Posterior vena cava (tissue), 2 donors: ENCODE data around the gene PXK. TPM values are rescaled to one million over a fixed set of nuclear protein-coding genes. Genes with fewer than 3 reads are reported as not detected.

Experiments
- DNase-seq: peaks from one replicate; pipeline ENCODE4 v3.0.0-alpha.2; 2020; ENCODE audit warnings: low spot score
- intact Hi-C, 2 donors: fragments of 100-400 bp; cut with DNase I; formaldehyde crosslinking; loops; one replicate each; pipeline versions ENCODE4 v1.14.1 to v1.14.2; 2022 to 2023
- total RNA-seq, 2 donors: library from RNA; stranded (reverse); fragmentation: NEBNext Ultra II Directional; extraction: Animal tissue kit (Norgen Biotek cat#: 25700); gene quantifications; one replicate each; pipeline ENCODE4 v1.2.1, GENCODE V29; 2021
- donor health status: DM: yes; HTN: yes; CAD: no.
- donor health status: DM: yes; HTN: yes; CAD: no.

PXK gene
- total RNA-seq, 2 donors from 2014 or later, result 22.5 to 24.8 TPM

DNA sequence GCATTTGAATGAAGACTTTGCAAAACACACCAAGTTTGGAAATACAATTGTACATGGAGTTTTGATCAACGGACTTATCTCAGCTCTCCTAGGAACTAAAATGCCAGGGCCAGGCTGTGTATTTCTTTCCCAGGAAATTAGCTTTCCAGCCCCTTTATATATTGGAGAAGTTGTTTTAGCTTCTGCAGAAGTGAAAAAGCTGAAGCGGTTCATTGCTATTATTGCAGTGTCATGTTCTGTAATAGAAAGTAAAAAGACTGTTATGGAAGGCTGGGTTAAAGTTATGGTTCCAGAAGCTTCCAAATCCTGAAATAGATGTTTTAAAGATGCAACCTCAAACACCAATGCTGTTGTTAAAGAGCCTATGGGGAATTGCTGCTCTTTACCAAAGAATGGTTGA is 14.9 kb upstream of the PXK start:
- no peak for DNase-seq
- intact Hi-C loops, result no loop called here

DNA sequence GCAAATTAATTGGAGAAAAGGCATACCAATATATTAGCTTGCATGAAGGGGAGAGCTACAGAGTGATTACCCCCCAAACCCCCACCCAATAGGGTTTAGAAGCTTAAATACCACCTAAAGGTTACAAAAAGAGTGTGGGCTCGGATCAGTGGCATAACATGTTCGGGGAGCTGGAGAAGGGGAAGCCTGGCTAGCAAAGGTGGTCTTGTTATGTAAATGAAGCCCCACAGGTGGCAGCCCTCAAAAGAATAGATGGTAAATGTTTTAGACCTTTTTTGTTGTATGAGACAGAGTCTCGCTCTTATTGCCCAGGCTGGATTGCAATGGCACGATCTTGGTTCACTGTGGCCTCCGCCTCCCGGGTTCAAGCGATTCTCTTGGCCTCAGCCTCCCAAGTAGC is 10.9 kb upstream of the PXK start:
- no peak for DNase-seq
- intact Hi-C loops, result no loop called here

DNA sequence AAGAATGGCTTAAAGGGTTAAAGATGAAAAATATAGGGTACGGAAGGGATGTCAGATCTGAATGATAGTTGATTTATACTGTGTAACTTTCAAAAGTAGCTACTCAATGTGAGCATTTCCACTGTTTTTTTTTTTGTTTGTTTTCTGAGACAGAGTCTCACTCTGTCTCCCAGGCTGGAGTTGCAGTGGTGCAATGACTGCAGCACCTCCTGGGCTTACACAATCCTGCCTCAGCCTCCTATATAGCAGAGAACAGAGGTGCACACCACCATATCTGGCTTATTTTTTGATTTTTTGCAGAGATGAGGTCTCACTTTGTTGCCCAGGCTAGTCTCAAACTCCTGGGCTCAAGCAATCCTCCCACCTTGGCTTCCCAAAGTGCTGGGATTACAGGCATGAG is 9.9 kb upstream of the PXK start:
- DNase-seq, result no peak
- intact Hi-C loops, result no loop called here

GRCh38 chr3:58323529-58324390 is 8.9 kb upstream of the PXK start:
- no peak for DNase-seq
- intact Hi-C loops, result no loop called here

DNA sequence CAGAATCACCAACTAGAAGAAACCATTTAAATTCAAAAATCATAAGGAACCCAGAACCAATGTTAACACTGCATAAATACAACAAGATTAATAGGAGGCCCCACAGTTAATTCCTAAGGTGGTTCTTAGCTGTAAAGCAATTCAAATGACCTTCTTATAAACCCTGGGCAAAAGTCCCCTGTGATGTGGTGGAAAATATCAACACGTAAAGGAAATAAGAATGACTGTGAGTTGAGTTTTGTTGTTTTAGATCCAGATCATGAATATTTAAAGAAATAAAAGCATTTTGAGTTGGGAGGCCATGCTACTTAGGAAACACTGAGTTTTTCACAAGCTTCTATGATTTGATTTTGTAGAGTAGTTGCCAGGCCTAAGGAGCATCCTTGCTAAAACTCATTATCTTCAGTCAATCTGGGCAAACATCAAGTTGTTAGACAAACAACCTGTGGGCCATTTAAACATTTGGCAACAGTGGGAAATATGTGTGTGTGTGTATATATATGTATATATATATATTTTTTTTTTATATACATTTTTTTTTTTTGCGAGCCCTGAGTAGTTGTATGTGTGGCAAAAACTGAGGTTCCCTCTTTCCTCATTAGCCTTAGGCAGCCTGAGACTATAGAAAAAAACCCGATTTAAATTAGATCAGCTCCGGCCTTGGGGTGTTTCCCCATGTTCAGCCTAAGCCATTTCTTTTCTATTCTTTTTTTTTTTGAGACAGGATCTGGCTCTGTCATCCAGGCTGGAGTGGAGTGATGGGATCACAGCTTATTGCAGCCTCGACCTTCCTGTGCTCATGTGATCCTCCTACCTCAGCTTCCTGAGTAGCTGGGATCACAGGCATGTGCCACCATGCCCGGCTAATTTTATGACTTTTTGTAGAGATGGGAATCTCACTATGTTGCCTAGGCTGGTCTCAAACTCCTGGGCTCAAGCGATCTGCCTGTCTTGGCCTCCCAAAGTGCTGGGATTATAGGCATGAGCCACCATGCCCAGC is 8.0 kb upstream of the PXK start:
- intact Hi-C loops, result loop anchor here in 1 of 2 donors (5.0 kb wide), 1 partner anchor 93 kb away; no protein-coding TSS in a partner anchor

DNA sequence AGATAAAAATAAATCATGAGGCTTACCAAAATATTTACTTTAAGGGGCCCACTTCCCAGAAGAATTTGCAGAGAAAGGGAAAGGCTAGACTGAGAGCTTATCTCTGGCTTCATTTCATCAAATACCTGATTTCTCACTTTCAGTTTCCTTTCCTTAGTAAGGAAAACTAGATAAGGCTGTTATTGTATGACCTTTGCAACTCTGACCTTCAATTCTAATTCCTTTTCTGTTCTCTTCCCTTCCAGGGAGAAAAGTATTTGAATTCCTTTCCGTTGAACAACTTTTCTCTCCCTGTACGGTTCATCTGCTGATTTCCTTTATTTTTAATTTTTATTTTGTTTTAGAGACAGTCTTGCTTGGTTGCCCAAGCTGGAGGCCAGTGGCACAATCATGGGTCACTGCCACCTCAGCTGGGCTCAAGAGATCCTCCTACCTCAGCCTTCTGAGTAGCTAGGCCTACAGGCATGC is 7.1 kb upstream of the PXK start:
- intact Hi-C loops, result loop anchor here in 1 of 2 donors (5.0 kb wide), 1 partner anchor 92 kb away; no protein-coding TSS in a partner anchor
- DNase-seq, result no peak

More for the DNA sequence above, 8.0 kb upstream of the PXK start:
- no peak for DNase-seq

DNA sequence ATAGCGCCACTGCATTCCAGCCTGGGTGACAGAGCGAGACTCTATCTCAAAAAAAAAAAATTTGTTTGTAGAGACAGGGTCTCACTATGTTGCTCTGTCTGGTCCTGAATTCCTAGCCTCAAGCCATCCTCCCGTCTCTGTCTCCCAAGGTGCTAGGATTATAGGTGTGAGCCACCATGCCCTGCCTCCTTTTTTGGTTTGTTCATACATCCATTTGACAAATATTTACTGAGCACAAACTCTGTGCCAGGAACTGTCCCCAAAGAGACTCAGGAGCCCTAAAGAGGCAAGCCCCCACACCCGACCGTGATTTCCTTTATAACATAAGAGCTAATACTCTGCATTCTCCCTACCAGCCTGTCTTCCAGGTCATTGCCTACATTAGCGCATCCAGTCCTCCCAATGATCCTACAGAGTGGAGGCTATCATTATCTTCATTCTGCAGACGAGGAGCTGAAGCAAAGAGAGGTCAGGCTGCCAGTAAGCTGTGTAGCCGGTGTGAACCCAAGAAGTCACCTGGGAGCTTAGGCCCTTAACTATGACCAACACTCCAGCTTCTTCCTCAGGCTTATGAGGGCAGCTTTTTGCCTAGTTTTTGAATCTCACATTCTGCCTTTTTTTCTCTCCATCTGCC is 6.3 kb upstream of the PXK start:
- DNase-seq, result no peak
- intact Hi-C loops, result loop anchor here in 1 of 2 donors (5.0 kb wide), 1 partner anchor 91 kb away; no protein-coding TSS in a partner anchor

DNA sequence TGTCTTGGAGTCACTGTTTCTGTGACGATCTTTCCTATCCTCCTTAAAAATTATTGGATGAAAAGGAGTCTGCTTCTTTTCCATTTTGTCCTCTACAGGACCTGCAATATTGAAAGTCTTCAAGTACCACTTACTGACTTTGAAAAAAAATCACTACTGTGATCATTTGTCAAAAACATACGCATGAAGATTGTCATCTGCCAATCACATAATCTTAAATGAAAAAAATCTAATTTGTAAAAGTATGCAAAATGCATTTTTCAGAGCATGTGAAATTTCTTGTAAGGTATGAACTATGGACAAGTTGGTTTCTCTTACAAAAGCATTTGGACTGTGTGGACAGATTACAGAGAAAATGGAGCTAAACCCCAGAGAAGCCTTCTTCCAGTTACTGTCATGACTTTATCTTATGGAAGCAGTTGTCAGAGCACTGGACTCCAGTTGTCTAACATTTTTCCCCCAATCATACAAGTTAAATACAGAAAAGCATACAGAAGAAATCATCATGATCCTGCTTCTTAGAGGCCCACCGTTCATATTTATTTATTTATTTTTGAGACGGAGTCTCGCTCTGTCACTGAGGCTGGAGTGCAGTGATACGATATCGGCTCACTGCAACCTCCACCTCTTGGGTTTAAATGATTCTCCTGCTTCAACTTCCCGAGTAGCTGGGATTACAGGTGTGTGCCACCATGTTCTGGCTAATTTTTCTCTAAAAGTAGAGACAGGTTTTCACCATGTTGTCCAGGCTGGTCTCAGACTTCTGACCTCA is 3.4 kb upstream of the PXK start:
- no peak for DNase-seq
- intact Hi-C loops, result loop anchor here in 1 of 2 donors (5.0 kb wide), 1 partner anchor 88 kb away; no protein-coding TSS in a partner anchor

- DNase-seq, result no peak
- intact Hi-C loops, result loop anchor here (5.0 to 10.0 kb wide), 3 partner anchors 87 to 205 kb away; partner anchors contain the start of genes ACOX2 (in 2 of the 2) and KCTD6 (in 1 of the 2)
Observed at GRCh38 chr3:58329922-58330413, 2.7 kb upstream of the PXK start.

DNA sequence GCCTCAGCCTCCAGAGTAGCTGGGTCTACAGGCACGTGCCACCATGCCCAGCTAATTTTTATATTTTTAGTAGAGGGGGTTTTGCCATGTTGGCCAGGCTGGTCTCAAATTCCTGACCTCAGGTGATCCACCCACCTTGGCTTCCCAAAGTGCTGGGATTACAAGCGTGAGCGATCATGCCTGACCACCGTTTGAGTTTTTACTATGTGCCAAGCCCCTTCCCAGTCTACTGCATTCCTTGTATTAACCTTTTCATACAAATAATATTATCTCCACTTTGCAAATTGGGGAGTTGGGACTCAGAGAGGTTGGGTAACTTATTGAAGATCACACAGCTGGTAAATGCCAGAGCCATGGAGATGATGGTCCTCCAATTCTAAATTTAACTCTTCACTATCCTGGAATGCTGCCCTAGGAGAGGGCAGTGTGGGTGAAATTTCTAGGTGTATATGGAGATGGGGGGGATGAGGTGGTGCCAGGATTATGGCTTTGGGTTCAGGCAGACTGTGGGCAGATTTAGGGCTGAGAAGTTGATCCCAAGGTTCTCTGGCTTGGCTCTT is 1.0 kb upstream of the PXK start:
- DNase-seq, result no peak
- intact Hi-C loops, result loop anchor here (5.0 to 10.0 kb wide), 2 partner anchors 161 to 203 kb away; partner anchors contain the start of genes ACOX2 (in 2 of the 2) and KCTD6 (in 1 of the 2)

DNA sequence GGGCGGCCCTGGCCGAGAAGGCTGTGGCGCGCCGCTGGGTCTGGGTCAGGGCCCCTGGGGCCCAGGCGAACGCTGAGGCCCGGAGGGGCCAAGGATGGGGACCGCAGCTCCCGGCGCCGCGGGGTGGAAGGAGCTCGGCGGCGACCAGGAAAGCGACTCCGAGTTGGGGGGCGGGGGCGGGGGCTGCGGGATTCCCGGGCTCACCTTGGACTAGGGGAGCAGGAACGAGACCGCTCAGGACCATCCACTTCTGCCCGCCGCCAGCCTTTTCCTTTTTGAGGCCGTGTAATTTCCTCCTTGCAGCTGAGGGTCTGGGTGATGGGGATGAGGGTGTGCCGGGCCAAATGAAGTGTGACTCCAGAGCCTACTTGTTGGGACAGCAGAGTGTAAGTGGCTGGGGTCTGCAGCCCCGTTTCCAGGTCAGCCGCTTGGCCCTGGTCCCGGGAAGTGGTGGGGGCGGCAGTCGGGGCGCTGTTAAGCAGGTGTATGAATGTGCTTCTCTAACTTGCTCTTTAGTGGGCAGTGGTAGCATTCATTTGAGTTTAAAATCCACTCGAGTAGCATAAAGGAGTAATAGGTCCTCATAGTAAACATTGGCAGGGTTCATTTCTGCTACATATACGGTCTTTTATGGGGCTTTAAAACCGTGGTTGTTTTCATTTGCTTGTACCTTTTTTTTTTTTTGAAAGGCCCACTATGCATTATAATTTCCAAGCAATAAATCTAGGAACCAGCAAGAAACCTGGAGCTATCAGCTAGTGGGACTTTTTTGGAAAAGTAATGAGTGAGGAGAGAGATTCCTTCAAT is 717 bp downstream of the PXK start:
- no peak for DNase-seq
- intact Hi-C loops, result loop anchor here (5.0 to 10.0 kb wide), 2 partner anchors 159 to 201 kb away; partner anchors contain the start of genes ACOX2 (in 2 of the 2) and KCTD6 (in 1 of the 2)

- no peak for DNase-seq
- intact Hi-C loops, result loop anchor here (5.0 to 10.0 kb wide), 2 partner anchors 158 to 201 kb away; partner anchors contain the start of genes ACOX2 (in 2 of the 2) and KCTD6 (in 1 of the 2)
Observed at GRCh38 chr3:58334013-58334321, 1.3 kb downstream of the PXK start.

DNA sequence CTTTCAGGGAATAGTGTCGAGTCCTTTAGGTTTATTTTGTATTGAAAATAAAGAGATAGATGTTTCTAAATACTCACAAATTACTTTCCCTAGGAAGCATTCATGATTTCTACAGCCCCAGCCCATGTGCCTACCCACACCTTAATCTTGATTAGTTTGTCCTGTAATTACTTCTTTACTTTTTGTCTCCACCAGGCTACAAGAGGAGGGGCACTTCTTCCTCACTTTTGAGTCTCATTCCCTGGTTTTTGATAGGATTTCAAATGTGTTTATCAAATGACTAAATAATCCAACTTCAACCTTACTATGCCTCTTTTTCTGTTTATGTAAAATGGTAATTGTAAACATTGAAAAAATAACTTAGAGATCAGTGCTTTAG is 1.8 kb downstream of the PXK start:
- no peak for DNase-seq
- intact Hi-C loops, result loop anchor here (5.0 to 10.0 kb wide), 2 partner anchors 158 to 200 kb away; partner anchors contain the start of genes ACOX2 (in 2 of the 2) and KCTD6 (in 1 of the 2)

DNA sequence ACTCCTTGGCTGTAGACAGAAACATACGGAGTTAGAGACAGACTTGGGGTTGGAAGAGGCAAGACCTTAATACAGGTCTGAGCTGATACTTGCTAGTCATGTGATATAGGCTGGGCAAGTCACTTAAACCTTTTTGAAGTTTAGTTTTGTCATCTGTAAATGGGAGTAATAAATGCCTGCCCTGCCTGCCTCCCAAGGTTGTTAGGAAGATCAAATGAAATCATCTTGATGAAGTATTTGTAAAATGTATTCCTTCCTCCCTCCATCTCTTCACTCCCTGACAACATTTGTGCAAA is 2.9 kb downstream of the PXK start:
- intact Hi-C loops, result loop anchor here (5.0 to 10.0 kb wide), 2 partner anchors 77 to 199 kb away; partner anchors contain the start of gene ACOX2 (in 2 of the 2)
- no peak for DNase-seq

DNA sequence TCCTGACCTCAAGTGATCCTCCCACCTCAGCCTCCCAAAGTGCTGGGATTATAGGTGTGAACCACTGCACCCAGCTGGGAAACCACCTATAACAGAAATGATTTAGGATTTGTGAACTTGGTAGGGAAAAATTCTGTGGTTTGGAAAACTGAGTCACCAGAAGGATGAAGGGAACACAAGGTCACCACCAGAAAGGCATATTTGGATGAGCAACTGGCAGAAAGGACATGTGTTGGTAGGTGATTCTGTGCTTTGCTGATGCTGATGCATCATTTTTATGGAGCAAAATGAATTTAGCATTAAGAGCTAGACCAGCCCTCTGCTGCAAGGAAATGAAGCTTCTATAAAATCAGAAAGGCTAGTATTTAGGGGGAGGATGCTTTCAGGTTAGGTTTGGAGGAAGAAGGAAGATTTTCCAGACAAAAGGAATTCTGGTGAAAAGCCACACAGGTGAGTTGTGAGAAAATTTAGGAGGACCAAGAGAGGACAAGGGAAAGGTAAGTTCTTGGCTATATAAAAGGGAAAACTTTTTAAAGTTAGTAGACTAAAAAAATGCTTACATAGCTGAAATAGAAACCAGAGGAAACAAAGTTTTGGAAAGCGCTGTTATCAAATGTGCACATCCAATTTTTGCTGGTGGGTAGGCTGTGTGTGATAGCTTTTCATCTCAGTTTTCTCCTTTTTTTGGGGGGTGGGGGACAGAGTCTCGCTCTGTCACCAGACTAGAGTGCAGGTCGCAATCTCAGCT is 3.6 kb downstream of the PXK start:
- no peak for DNase-seq
- intact Hi-C loops, result loop anchor here (5.0 to 10.0 kb wide), 2 partner anchors 76 to 198 kb away; partner anchors contain the start of gene ACOX2 (in 2 of the 2)

- no peak for DNase-seq
- intact Hi-C loops, result loop anchor here (5.0 to 10.0 kb wide), 2 partner anchors 75 to 198 kb away; partner anchors contain the start of gene ACOX2 (in 2 of the 2)
Observed at GRCh38 chr3:58337190-58337589, 4.5 kb downstream of the PXK start.
